HG03460 (cell line): Measurements from ENCODE around the gene GPATCH2.
"Not testable (repeated sequence)": the region's sequence is repeated elsewhere in the genome, so short reads cannot be mapped to it uniquely, and the experiment has no call there.

ENCODE experiments used
- ATAC-seq: cut with Tn5 transposase; IDR thresholded peaks from one replicate; pipeline ENCODE4 v1.9.1; 2021; ENCODE audit not compliant: unreplicated experiment

The GPATCH2 gene

GRCh38 chr1:217526636-217527035 is 104.3 kb downstream of the GPATCH2 start:
- no peak for ATAC-seq

- ATAC-seq, result no peak
Measured at GRCh38 chr1:217525773-217526490, 105.0 kb downstream of the GPATCH2 start.

- ATAC-seq, result no peak
Measured at GRCh38 chr1:217524787-217525520, 105.9 kb downstream of the GPATCH2 start.

GRCh38 chr1:217523921-217524320 is 107.0 kb downstream of the GPATCH2 start:
- not testable (repeated sequence) for ATAC-seq

- no peak for ATAC-seq
Measured at GRCh38 chr1:217522277-217522676, 108.6 kb downstream of the GPATCH2 start.

DNA sequence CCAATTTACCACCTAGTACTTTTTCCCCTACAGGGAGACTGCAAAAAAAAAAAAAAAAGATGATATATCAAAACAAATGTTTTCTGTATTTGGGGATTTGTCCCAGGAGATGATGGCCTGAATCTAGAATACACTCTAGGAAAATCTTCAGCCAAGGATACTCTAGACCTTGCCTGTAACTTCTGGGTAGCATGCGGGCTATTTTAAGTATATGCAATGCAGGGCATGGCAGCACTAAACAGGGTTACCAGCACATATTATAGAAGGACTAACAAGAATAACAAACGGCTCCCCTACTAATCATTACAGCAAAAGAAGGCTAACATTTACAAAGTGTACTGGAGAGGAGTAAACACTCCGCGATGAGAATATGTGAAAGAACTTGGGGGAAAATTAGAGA is 109.6 kb downstream of the GPATCH2 start:
- ATAC-seq, result no peak

- ATAC-seq, result no peak
Measured at GRCh38 chr1:217506878-217507277, 124.0 kb downstream of the GPATCH2 start.

- ATAC-seq, result no peak
Measured at GRCh38 chr1:217498209-217498608, 132.7 kb downstream of the GPATCH2 start.

DNA sequence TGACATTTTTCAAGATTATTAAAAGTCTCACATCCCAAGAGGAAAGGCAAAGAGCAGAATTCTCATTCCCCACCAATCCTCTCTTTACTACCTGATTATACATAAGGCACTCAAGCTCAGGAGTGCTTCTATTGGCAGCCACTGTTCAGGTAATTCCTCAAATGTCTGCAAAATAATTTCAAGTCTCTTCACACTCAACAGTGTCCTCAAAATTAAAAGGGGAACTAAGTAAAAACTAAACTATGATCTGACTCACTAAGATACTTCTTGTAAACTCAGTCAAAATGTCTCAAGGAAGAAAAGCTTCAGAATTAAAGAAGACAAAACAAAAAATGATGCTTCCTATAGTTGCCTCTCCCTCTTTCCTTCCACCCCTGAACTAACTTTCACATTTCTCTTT is 135.6 kb downstream of the GPATCH2 start:
- ATAC-seq, result peak; percentile 87

- ATAC-seq, result peak; percentile 73
Measured at GRCh38 chr1:217494767-217495166, 136.1 kb downstream of the GPATCH2 start.

DNA sequence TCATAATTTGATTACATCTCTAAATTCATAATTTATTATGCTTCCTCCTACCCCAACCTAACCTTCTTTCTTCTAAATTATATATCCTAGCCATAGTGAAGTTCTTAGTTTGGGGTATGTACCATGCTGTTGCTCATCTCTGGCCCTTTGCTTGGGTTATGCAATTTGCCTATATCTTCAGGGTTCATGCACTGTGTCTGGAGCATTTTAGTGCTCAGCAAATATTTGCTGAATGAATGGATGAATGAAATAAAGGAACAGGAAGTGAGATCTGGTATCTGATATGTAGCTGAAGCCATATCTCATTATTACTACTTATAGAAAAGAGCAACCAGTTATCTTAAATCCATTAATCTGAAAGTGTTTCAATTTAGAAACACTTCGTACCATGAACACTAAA is 137.6 kb downstream of the GPATCH2 start:
- no peak for ATAC-seq

- no peak for ATAC-seq
Measured at GRCh38 chr1:217484871-217485270, 146.0 kb downstream of the GPATCH2 start.

DNA sequence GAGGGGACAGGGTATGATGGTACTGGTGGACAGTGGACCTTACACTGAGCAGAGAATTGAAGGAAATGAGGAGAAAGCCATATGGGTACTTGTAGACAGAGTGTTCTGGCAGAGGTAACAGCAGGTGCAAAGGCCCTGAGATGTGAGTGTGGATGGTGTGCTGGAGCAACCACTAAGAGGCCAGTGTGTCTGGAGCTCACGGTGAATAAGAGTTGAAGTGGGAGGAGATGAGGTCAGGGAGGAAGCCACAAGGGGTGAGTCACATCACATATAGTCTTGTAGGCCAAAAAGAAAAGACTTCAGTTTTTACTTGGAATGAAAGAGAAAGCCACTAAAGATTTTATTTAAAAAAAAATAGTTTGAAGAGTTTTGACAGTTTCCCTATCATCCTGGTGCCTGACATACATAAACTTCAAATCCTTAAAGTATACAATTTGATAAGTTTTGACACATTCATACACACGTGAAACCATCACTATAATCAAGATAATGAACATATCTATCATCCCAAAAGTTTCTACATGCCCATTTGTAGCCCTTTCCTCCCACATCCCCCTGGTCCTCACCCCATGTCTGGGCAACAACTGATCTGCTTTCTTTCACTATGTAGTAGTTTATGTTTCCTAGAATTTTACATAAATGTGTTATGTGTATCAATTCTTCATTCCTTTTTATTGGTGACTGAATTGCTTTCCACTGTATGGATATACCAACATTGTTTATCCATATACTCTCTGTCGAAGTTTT is 148.4 kb downstream of the GPATCH2 start:
- peak; percentile 98 for ATAC-seq

DNA sequence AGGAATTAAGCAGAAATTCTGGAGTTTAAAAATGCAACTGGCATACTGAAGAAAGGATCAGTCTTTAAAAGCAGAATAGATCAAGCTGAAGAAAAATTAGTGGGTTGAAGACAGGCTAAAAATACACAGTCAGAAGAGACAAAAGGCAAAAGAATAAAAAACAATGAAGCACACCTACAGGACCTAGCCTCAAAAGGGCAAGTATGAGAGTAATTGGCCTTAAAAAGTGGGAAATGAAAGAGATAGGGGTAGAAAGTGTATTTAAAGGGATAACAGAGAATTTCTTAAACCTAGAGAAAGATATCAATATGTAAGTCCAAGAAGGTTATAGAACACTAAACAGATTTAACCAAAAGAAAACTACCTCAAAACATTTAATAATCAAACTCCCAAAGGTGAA is 152.4 kb downstream of the GPATCH2 start:
- no peak for ATAC-seq

DNA sequence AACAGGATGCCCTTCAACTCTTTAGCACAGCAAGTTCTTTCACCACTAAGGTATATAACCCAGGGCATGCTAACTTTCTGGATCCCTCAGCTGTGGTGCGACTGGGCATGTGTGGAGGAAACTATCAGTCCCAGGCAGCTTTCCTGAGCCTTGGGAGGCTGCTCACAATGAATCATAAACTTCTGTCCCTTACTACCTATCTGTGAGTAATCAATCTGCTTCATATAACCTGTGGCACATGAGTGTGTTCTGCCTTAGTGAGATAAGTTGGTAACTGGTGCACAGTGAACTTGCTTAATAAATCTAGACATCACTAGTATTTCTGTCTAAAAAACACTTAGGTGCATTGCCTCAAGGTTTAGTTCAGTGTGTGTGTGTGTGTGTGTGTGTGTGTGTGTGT is 158.0 kb downstream of the GPATCH2 start:
- ATAC-seq, result no peak

DNA sequence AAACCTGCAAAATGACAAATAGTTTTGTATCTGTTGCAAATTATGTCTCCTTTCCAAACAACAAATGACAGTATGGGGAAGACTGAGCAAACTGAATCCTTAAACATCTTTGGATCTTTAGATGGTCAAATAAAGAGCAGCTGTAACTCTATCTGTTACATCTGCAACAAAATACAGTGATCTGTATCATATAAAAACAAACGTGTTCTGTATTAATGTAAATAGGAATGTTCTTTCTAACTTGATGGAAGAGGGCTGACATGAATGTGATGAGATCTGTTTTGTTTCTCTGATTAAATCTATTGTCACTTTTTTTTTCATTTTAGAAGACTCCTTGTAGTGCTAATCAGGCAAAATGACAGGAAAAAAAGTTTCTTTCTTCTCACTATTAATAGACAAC is 159.5 kb downstream of the GPATCH2 start:
- ATAC-seq, result no peak

GRCh38 chr1:217469983-217470382 is 160.9 kb downstream of the GPATCH2 start:
- no peak for ATAC-seq

GRCh38 chr1:217465102-217465501 is 165.8 kb downstream of the GPATCH2 start:
- ATAC-seq, result no peak

DNA sequence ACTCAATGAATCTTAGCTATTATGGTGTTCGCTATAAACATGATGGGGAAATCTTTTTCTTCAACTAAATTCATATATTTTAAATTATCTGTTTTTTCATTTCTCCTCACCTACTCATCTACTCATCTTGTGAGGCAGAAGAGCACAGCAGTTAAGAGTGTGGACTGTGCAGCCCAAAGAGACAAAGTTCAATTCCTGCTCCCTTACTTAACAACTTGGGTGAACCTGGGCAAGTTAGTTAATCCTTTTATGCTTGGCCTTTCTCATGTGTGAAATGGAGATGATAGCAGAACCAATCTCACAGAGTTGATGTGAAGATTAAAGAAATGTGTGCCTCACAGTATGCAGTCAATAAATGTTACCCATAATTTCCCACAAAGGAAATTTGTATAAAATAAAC is 168.2 kb downstream of the GPATCH2 start:
- no peak for ATAC-seq

DNA sequence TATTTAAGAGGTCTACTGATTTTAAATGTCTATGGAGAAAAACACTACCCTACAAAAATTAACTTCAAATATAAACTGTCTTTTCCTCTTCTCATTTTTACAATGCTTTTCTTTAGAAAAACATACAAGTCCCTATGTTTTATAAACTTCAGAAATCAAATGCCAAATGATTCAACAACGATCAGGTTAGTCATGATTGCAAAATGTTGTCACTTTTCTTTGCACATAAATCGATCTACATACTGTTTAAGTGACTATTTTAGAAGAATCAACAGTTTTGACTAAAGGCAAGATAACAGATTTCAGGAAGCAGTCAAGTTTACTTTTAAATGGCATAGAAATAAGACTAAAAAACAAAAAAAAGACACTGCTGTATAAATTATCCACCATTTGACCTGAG is 168.7 kb downstream of the GPATCH2 start:
- no peak for ATAC-seq

GRCh38 chr1:217457016-217457415 is 173.9 kb downstream of the GPATCH2 start:
- ATAC-seq, result no peak

GRCh38 chr1:217456261-217456660 is 174.6 kb downstream of the GPATCH2 start:
- no peak for ATAC-seq
